A549 (cell line): ENCODE data around the gene NFATC4. TPM values are rescaled to one million over a fixed set of nuclear protein-coding genes. Genes with fewer than 3 reads are reported as not detected.

Experiments
- ATAC-seq, 2 experiments: fragments of 200-7000 bp in 1 of 2; fragments of >200 bp in 1 of 2; cut with Nextera tagmentation in 1 of 2; cut with Tn5 transposase in 1 of 2; 3 replicates each; pipeline versions ENCODE4 v1.8.0 to v1.9.1; 2018 to 2020; ENCODE audit warnings: mild to moderate bottlenecking in 1 of 2, moderate library complexity in 1 of 2
- CTCF ChIA-PET: fragments of 300-600 bp; sonication (Branson Sonifier 250); formaldehyde crosslinking; extraction: SDS; loops from one replicate; lab custom pipeline; 2021; ENCODE audit warnings: antibody characterized with exemption, inconsistent platforms; lab: Yijun Ruan, JAX
- POLR2A ChIA-PET: fragments of 350-600 bp; formaldehyde crosslinking; extraction: SDS; loops from one replicate; lab custom pipeline; 2021; ENCODE audit warnings: antibody characterized with exemption, inconsistent platforms; lab: Yijun Ruan, JAX
- DNase-seq, 2 experiments: peaks; one replicate each; pipeline versions ENCODE4 v3.0.0 to v3.0.0-alpha.2; 2011 to 2016; ENCODE audit warnings: low read depth in 1 of 2, low spot score in 1 of 2
- FAIRE-seq: peaks from 2 replicates; lab custom pipeline; 2011; peaks lifted over from hg19 to GRCh38; lab: Jason Lieb, UNC
- H3K27ac ChIP-seq, 2 experiments: fragments of >200 bp; sonication (Bioruptor Twin); formaldehyde crosslinking; 3 replicates each; pipeline ENCODE4 v1.5.1; 2016 to 2017
- H3K4me1 ChIP-seq: fragments of >200 bp; sonication (Bioruptor Twin); formaldehyde crosslinking; 3 replicates; pipeline ENCODE4 v1.6.1; 2016
- H3K4me2 ChIP-seq: fragments of >200 bp; sonication (Bioruptor Twin); formaldehyde crosslinking; 3 replicates; pipeline ENCODE4 v1.6.1; 2016
- H3K4me3 ChIP-seq: fragments of >200 bp; sonication (Bioruptor Twin); formaldehyde crosslinking; 3 replicates; pipeline ENCODE4 v1.5.1; 2016
- H3K9me3 ChIP-seq: fragments of >200 bp; sonication (Bioruptor Twin); formaldehyde crosslinking; 3 replicates; pipeline ENCODE4 v1.6.1; 2016
- ATOH8 ChIP-seq: fragments of 250-450 bp; sonication (Bioruptor Pico); IDR thresholded peaks from 2 replicates; pipeline ENCODE4 v1.5.0; 2020; ENCODE audit warnings: low read depth, mild to moderate bottlenecking, moderate library complexity
- BCL3 ChIP-seq: fragments of >200 bp; sonication (Bioruptor Twin); formaldehyde crosslinking; IDR thresholded peaks from 3 replicates; pipeline ENCODE4 v1.6.1; 2016
- BHLHE40 ChIP-seq: IDR thresholded peaks from 2 replicates; pipeline ENCODE4 v1.6.1; 2012; ENCODE audit warnings: low read depth, low read length, inconsistent platforms
- CHD2 ChIP-seq: fragments of 150-350 bp; IDR thresholded peaks from 2 replicates; pipeline ENCODE4 v1.6.1; 2014; ENCODE audit warnings: low read length; ENCODE audit not compliant: partially characterized antibody
- CTCF ChIP-seq: fragments of >200 bp; sonication (Bioruptor Twin); formaldehyde crosslinking; IDR thresholded peaks from 3 replicates; pipeline ENCODE4 v1.5.1; 2016
- EHMT2 ChIP-seq: fragments of 200-600 bp; sonication (generic); IDR thresholded peaks from 2 replicates; pipeline ENCODE4 v1.6.1; 2016; ENCODE audit warnings: antibody characterized with exemption, low read depth, mild to moderate bottlenecking, moderate library complexity
- ESRRA ChIP-seq: fragments of 150-350 bp; IDR thresholded peaks from 2 replicates; pipeline ENCODE4 v1.6.1; 2014; ENCODE audit warnings: mild to moderate bottlenecking, low read length, borderline replicate concordance
- FOSL2 ChIP-seq, 2 experiments: fragments of 450-650 bp in 1 of 2; fragments of >200 bp in 1 of 2; sonication (Bioruptor Twin) in 1 of 2; formaldehyde crosslinking; IDR thresholded peaks; 2 replicates each; pipeline versions ENCODE4 v1.5.0 to v1.6.1; 2016 to 2020; ENCODE audit warnings: mild to moderate bottlenecking in 1 of 2, moderate library complexity in 1 of 2
- GATA3 ChIP-seq: IDR thresholded peaks from 2 replicates; pipeline ENCODE4 v1.6.1; 2012; ENCODE audit warnings: borderline replicate concordance
- HDAC2 ChIP-seq: fragments of 200-600 bp; sonication (generic); IDR thresholded peaks from 2 replicates; pipeline ENCODE4 v1.6.1; 2016
- HEYL ChIP-seq: fragments of 250-450 bp; sonication (Bioruptor Pico); IDR thresholded peaks from 2 replicates; pipeline ENCODE4 v1.8.0; 2021; ENCODE audit warnings: mild to moderate bottlenecking, moderate library complexity
- HOXB13 ChIP-seq: fragments of 250-450 bp; sonication (Bioruptor Pico); IDR thresholded peaks from 2 replicates; pipeline ENCODE4 v1.5.0; 2020; ENCODE audit warnings: low read depth, mild to moderate bottlenecking, moderate library complexity
- JUNB ChIP-seq: fragments of >200 bp; sonication (Bioruptor Twin); formaldehyde crosslinking; IDR thresholded peaks from 2 replicates; pipeline ENCODE4 v1.6.1; 2016
- KDM1A ChIP-seq: fragments of 200-600 bp; sonication (generic); IDR thresholded peaks from 2 replicates; pipeline ENCODE4 v1.6.1; 2016; ENCODE audit warnings: low read depth, mild to moderate bottlenecking
- KDM5A ChIP-seq: fragments of 200-600 bp; sonication (generic); IDR thresholded peaks from 2 replicates; pipeline ENCODE4 v1.6.1; 2016; ENCODE audit warnings: antibody characterized with exemption, mild to moderate bottlenecking
- MAFK ChIP-seq: fragments of 450-650 bp; IDR thresholded peaks from 2 replicates; pipeline ENCODE4 v1.6.1; 2014; ENCODE audit not compliant: partially characterized antibody
- MAZ ChIP-seq: fragments of 150-350 bp; IDR thresholded peaks from 2 replicates; pipeline ENCODE4 v1.6.1; 2014; ENCODE audit warnings: antibody characterized with exemption, low read depth, low read length, borderline replicate concordance
- MYC ChIP-seq: IDR thresholded peaks from 2 replicates; pipeline ENCODE4 v1.6.1; 2012; ENCODE audit warnings: mild to moderate bottlenecking, inconsistent platforms, low read length, improper control_type of control experiment, borderline replicate concordance
- NFE2L2 ChIP-seq: fragments of 150-350 bp; conservative IDR thresholded peaks from 2 replicates; pipeline ENCODE4 v1.6.1; 2014; ENCODE audit warnings: low read length
- NR3C1 ChIP-seq: fragments of >200 bp; sonication (Bioruptor Twin); formaldehyde crosslinking; IDR thresholded peaks from 3 replicates; pipeline ENCODE4 v1.6.1; 2017
- POLR2A ChIP-seq: IDR thresholded peaks from 2 replicates; pipeline ENCODE4 v1.6.1; 2012; ENCODE audit warnings: mild to moderate bottlenecking, low read length
- RAD21 ChIP-seq, 2 experiments: fragments of >200 bp in 1 of 2; sonication (Bioruptor Twin) in 1 of 2; formaldehyde crosslinking in 1 of 2; IDR thresholded peaks in 1 of 2; conservative IDR thresholded peaks in 1 of 2; 2 replicates in 1 of 2; 3 replicates in 1 of 2; pipeline ENCODE4 v1.6.1; 2012 to 2018; ENCODE audit warnings: inconsistent platforms in 1 of 2
- SMC3 ChIP-seq: fragments of >200 bp; sonication (Bioruptor Twin); formaldehyde crosslinking; IDR thresholded peaks from 3 replicates; pipeline ENCODE4 v1.6.1; 2018; ENCODE audit warnings: inconsistent platforms
- SREBF2 ChIP-seq: fragments of 450-650 bp; IDR thresholded peaks from 2 replicates; pipeline ENCODE4 v1.6.1; 2014; ENCODE audit warnings: mild to moderate bottlenecking, moderate library complexity
- TFCP2L1 ChIP-seq: fragments of 250-450 bp; sonication (Bioruptor Pico); IDR thresholded peaks from 2 replicates; pipeline ENCODE4 v1.5.0; 2021; ENCODE audit warnings: mild to moderate bottlenecking
- TP53 ChIP-seq: fragments of 250-450 bp; sonication (Bioruptor Pico); IDR thresholded peaks from 2 replicates; pipeline ENCODE4 v1.5.0; 2021; ENCODE audit warnings: mild to moderate bottlenecking, moderate library complexity
- ZNF302 ChIP-seq: fragments of 250-450 bp; sonication (Bioruptor Pico); IDR thresholded peaks from 2 replicates; pipeline ENCODE4 v1.9.0; 2021; ENCODE audit warnings: inconsistent platforms, mild to moderate bottlenecking, moderate library complexity
- ZSCAN20 ChIP-seq: fragments of 250-450 bp; sonication (Bioruptor Pico); IDR thresholded peaks from 2 replicates; pipeline ENCODE4 v1.8.0; 2022; ENCODE audit warnings: mild to moderate bottlenecking, moderate library complexity
- WGBS: methylation state at CpG from one replicate; pipeline ENCODE4 v1.1.6; 2017; ENCODE audit errors: missing lambda C conversion rate; 5-methylcytosine and 5-hydroxymethylcytosine counted together
- polyA plus RNA-seq, 4 experiments: library from polyadenylated mRNA; depleted of rRNA in 3 of 4; stranded (reverse); fragments of >200 nt; fragmentation: RNase III in 1 of 4; extraction: RNeasy Plus Mini Kit Qiagen cat#74134 plus additional on column Dnase treatment in 1 of 4; gene quantifications; 2 replicates in 3 of 4; 3 replicates in 1 of 4; pipeline ENCODE4 v1.2.3, GENCODE V29; 2011 to 2017

NFATC4 gene
- polyA plus RNA-seq, 2 of the 4 experiments (the other 2 are of a cell fraction) = 0.04 to 0.32 TPM

- no peak for FAIRE-seq
- no peaks in the 10 kb centered on the region for H3K9me3 ChIP-seq
- H3K4me2 ChIP-seq = no peak overlapping the region
- no peak for DNase-seq
- CTCF ChIA-PET = interaction anchor here (1.0 to 46.6 kb wide), 8 partner anchors 9 to 105 kb away, joined by 3 to 1142 read pairs (median 23); partner anchors contain the start of genes CBLN3, CIDEB, KHNYN and SDR39U1
- ATAC-seq = no peak
- POLR2A ChIA-PET = interaction anchor here (1.5 kb wide), 1 partner anchor 94 kb away, joined by 6 read pairs; the partner anchor contains the start of genes CBLN3 and KHNYN
- 82% methylated on average over 12 of the region's 12 CpGs for WGBS
- H3K27ac ChIP-seq = no peak overlapping the region
- no peak overlapping the region for H3K4me3 ChIP-seq
- TF ChIP-seq CHD2 (no peak), BCL3 (no peak), CTCF (no peak), ESRRA (no peak), HOXB13 (no peak), FOSL2 (IDR thresholded peaks at IDR 0.05) (no peak), FOSL2 (CRISPR knock-in tag; IDR thresholded peaks at IDR 0.05) (no peak), GATA3 (no peak), EHMT2 (no peak), KDM1A (no peak), TFCP2L1 (CRISPR knock-in tag) (no peak), NR3C1 (no peak), MYC (no peak), ZNF302 (CRISPR knock-in tag) (no peak), ZSCAN20 (CRISPR knock-in tag) (no peak), POLR2A (no peak), HEYL (CRISPR knock-in tag) (no peak), BHLHE40 (no peak), RAD21 (conservative IDR thresholded peaks at IDR 0.05 in 1 of 2, IDR thresholded peaks at IDR 0.05 in 1 of 2) (no peak)
- TF ChIP-seq, all 56 proteins: peak for 0
- H3K4me1 ChIP-seq = peaks cover 3% of the 10 kb centered on the region; the same call in 1 of the 3 replicates
These were observed 32.4 kb upstream of the NFATC4 start for GRCh38 chr14:24335461-24336171.

- Histone ChIP-seq H3K4me1 (peaks cover 3% of the 10 kb centered on the region; the same call in 1 of the 3 replicates), H3K27ac (no peak overlapping the region), H3K4me3 (no peak overlapping the region)
- no peak for FAIRE-seq
- POLR2A ChIA-PET = interaction anchor here (1.3 kb wide), 1 partner anchor 94 kb away, joined by 4 read pairs; no protein-coding TSS in a partner anchor
- WGBS = 34% methylated on average over 7 of the region's 7 CpGs
- CTCF ChIA-PET = interaction anchor here (1.2 to 46.6 kb wide), 7 partner anchors 10 to 93 kb away, joined by 4 to 1142 read pairs (median 8); partner anchors contain the start of genes CBLN3, CIDEB and KHNYN
- TF ChIP-seq ATOH8 (CRISPR knock-in tag) = no peak
- TF ChIP-seq SREBF2 = no peak
- no peak for TF ChIP-seq MAZ
- no peak for TF ChIP-seq SMC3
- TF ChIP-seq TP53 (CRISPR knock-in tag) = no peak
- TF ChIP-seq KDM5A = no peak
- no peak for TF ChIP-seq BHLHE40
- TF ChIP-seq JUNB = no peak
- no peak for TF ChIP-seq POLR2A
- TF ChIP-seq CHD2 = no peak
- TF ChIP-seq FOSL2 (IDR thresholded peaks at IDR 0.05) = no peak
- no peak for TF ChIP-seq FOSL2 (CRISPR knock-in tag; IDR thresholded peaks at IDR 0.05)
- TF ChIP-seq MAFK = no peak
- TF ChIP-seq ESRRA = no peak
- TF ChIP-seq NFE2L2 = no peak
- TF ChIP-seq HDAC2 = no peak
- no peak for TF ChIP-seq TFCP2L1 (CRISPR knock-in tag)
- TF ChIP-seq, all 56 proteins: peak for 0
- H3K4me2 ChIP-seq = no peak overlapping the region
- H3K9me3 ChIP-seq = no peaks in the 10 kb centered on the region
- DNase-seq (no peak), ATAC-seq (no peak)
These were observed 30.7 kb upstream of the NFATC4 start for GRCh38 chr14:24337144-24337823.
